Effector memory CD8-positive, alpha-beta T cell (primary cell): ENCODE data around the gene PAQR5.

ENCODE experiments used
- ATAC-seq: fragments of 150-1000 bp; cut with Tn5 transposase; replicated peaks from 2 replicates; pipeline ENCODE4 v1.10.0; 2021; ENCODE audit warnings: mild to moderate bottlenecking, moderate library complexity
- DNase-seq, 3 experiments: peaks; one replicate each; pipeline ENCODE4 v3.0.0; 2021
- H3K27ac Mint-ChIP-seq, 2 donors: one replicate each; pipeline ENCODE4 v1.8.0; 2022; ENCODE audit warnings: mild to moderate bottlenecking in 2 of 2, mixed read lengths in 2 of 2, moderate library complexity in 2 of 2
- H3K27me3 Mint-ChIP-seq, 2 donors: one replicate each; pipeline ENCODE4 v1.8.0; 2022; ENCODE audit warnings: mixed read lengths in 2 of 2
- H3K36me3 Mint-ChIP-seq: one replicate; pipeline ENCODE4 v1.8.0; 2022; ENCODE audit warnings: mild to moderate bottlenecking, moderate library complexity, mixed read lengths; ENCODE audit not compliant: insufficient read depth
- H3K4me1 Mint-ChIP-seq, 2 donors: one replicate each; pipeline ENCODE4 v1.8.0; 2022; ENCODE audit warnings: low read depth in 2 of 2, mixed read lengths in 2 of 2
- H3K4me3 Mint-ChIP-seq, 2 donors: one replicate each; pipeline ENCODE4 v1.8.0; 2022; ENCODE audit warnings: mild to moderate bottlenecking in 2 of 2, mixed read lengths in 2 of 2, moderate library complexity in 2 of 2
- H3K9me3 Mint-ChIP-seq, 2 donors: one replicate each; pipeline ENCODE4 v1.8.0; 2022; ENCODE audit warnings: mixed read lengths in 2 of 2

Gene PAQR5

DNA sequence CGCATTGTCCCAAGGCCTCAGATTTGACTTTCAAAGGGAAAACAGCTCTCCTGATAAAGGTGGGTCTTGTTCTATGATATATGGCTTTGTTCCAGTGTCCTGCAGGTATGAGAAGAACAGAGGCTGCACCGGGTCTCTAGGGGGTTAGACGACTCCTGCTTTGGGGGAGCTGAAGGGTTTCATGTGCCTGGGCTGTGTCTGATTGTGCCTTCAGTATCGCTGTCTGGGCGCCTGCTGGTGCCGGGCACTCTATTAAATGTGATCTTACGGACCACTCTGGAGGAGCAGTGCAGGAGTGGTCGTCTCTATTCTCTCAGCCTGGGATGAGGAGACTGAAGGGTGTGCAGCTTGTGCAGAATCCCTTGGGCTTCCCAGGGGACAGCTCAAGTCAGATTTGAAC is 16.0 kb downstream of the PAQR5 start:
- Mint-ChIP-seq H3K27me3 (peaks cover 44 to 92% of the 10 kb centered on the region in 2 donors), H3K36me3 (no peaks in the 10 kb centered on the region), H3K27ac (no peak overlapping the region), H3K4me1 (no peaks in the 10 kb centered on the region), H3K4me3 (no peak overlapping the region), H3K9me3 (no peaks in the 10 kb centered on the region)
- ATAC-seq (no peak), DNase-seq (no peak)

DNA sequence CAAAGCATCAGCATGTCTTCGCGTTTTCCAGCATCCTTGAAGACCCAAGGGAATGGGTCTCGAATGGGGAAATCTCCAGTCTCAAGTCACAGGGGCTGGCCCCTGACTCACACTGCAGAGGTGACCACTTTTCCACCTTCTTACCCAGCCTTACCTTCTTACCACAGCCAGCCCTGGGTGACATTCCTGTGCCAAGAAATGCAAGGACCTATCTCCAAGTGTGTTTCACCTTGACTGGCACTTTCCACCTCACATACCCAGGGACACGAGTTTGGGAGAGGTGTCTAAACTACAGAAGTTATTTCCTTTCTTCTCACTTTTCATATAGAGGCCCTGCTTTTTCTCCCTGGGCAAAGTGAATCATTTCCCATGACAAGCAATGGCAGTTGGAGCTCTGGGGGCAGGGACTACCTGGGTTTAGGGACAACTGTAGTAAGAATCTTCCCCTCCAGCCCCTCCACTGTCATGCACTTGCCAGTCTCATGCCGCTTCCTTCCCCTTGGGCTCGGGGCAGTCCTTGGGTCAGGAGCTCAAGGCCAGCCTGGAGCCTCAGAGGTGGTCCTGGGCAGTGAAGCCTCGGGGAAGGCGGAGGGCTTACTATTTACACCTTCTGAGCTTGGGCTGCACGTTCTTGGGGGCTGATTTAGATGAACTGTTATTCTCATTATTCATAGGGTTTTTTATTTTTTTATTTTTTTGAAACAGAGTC is 16.8 kb downstream of the PAQR5 start:
- Mint-ChIP-seq H3K4me3 (no peak overlapping the region), H3K27ac (no peak overlapping the region), H3K4me1 (no peaks in the 10 kb centered on the region), H3K27me3 (peaks cover 44 to 94% of the 10 kb centered on the region in 2 donors), H3K9me3 (no peaks in the 10 kb centered on the region), H3K36me3 (no peaks in the 10 kb centered on the region)
- ATAC-seq (no peak), DNase-seq (no peak)

DNA sequence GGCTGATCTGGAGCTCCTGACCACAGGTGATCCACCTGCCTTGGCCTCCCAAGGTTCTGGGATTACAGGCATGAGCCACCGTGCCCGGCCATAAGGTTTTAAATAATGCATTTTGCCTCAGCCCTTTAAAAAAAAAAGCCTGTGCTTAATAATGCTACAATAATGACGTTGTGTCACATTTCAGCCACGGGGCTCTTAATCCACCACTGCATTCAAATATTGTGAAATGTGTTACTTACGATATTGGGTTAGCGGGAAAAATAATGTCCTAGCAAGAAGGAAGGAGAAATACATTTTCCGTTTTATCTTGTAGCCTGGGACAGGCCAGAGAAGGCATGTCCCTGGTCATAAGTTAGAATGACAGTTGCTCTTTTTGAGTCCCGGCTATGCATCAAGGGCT is 17.6 kb downstream of the PAQR5 start:
- H3K9me3 Mint-ChIP-seq: no peaks in the 10 kb centered on the region
- H3K36me3 Mint-ChIP-seq: no peaks in the 10 kb centered on the region
- H3K27me3 Mint-ChIP-seq: peaks cover 45 to 93% of the 10 kb centered on the region in 2 donors
- H3K27ac Mint-ChIP-seq: no peak overlapping the region
- no peak for DNase-seq
- H3K4me1 Mint-ChIP-seq: no peaks in the 10 kb centered on the region
- H3K4me3 Mint-ChIP-seq: no peak overlapping the region
- ATAC-seq: no peak

- no peaks in the 10 kb centered on the region for H3K36me3 Mint-ChIP-seq
- no peak overlapping the region for H3K4me3 Mint-ChIP-seq
- H3K27me3 Mint-ChIP-seq: peaks cover 53 to 93% of the 10 kb centered on the region in 2 donors
- no peak overlapping the region for H3K27ac Mint-ChIP-seq
- no peaks in the 10 kb centered on the region for H3K9me3 Mint-ChIP-seq
- H3K4me1 Mint-ChIP-seq: no peaks in the 10 kb centered on the region
- DNase-seq (no peak), ATAC-seq (no peak)
Measured at GRCh38 chr15:69317392-69317841, 18.7 kb downstream of the PAQR5 start.

DNA sequence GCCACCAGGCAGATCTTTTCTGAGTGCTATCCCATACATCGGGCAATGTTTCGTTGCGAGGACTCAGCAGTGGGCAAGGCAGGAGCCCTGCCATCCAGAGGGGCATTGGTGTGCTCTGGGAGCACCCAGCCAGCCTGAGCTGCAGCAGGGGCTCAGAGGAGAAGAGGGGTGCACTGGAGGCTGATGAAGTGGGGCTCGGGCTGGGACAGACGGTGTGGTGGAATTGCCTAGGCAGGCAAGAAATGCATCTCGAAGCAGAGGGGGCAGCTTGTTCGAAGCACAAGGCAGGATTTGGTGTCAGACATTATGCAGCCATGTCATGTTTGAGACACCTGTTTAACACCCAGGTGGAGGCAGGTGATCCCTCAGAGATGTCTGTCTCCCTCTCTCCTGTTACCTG is 19.3 kb downstream of the PAQR5 start:
- H3K27ac Mint-ChIP-seq: no peak overlapping the region
- no peaks in the 10 kb centered on the region for H3K9me3 Mint-ChIP-seq
- no peak for DNase-seq
- no peak for ATAC-seq
- H3K4me3 Mint-ChIP-seq: no peak overlapping the region
- no peaks in the 10 kb centered on the region for H3K4me1 Mint-ChIP-seq
- peaks cover 58 to 95% of the 10 kb centered on the region in 2 donors for H3K27me3 Mint-ChIP-seq
- H3K36me3 Mint-ChIP-seq: no peaks in the 10 kb centered on the region

- no peaks in the 10 kb centered on the region for H3K4me1 Mint-ChIP-seq
- H3K27me3 Mint-ChIP-seq: peaks cover 52 to 85% of the 10 kb centered on the region in 2 donors
- ATAC-seq: no peak
- no peak overlapping the region for H3K27ac Mint-ChIP-seq
- H3K9me3 Mint-ChIP-seq: no peaks in the 10 kb centered on the region
- H3K4me3 Mint-ChIP-seq: no peak overlapping the region
- no peak for DNase-seq
- H3K36me3 Mint-ChIP-seq: no peaks in the 10 kb centered on the region
Measured at GRCh38 chr15:69319384-69320375, 21.0 kb downstream of the PAQR5 start.

DNA sequence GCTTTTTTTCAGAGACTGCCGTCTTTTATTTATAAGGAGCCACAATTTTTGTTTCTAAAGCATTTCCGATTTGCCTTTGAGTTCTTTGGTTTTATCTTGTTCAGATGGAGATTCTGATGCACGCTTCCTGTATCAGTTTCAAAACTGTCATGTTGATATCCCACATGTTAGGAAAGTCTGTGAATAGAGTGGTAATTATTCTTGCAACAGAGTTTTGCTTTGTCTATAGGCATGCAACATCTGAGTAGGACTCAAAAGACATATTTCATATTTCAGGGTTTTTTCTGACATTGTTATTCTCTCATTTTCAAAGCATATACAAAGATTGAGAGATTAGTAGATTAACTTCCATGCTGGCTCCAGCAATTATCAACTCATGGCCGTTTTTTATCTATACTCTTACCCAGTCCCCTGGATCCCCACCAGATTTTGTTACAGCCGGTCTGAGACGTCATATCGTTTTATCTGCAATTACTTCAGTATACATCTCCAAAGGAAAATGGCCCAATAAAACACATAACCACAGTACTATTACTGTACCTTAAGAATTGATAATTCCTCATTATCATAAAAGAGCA is 22.4 kb downstream of the PAQR5 start:
- Mint-ChIP-seq H3K27ac (no peak overlapping the region), H3K4me1 (no peaks in the 10 kb centered on the region), H3K4me3 (no peak overlapping the region), H3K27me3 (peaks cover 50 to 85% of the 10 kb centered on the region in 2 donors), H3K9me3 (no peaks in the 10 kb centered on the region), H3K36me3 (no peaks in the 10 kb centered on the region)
- DNase-seq (no peak), ATAC-seq (no peak)

DNA sequence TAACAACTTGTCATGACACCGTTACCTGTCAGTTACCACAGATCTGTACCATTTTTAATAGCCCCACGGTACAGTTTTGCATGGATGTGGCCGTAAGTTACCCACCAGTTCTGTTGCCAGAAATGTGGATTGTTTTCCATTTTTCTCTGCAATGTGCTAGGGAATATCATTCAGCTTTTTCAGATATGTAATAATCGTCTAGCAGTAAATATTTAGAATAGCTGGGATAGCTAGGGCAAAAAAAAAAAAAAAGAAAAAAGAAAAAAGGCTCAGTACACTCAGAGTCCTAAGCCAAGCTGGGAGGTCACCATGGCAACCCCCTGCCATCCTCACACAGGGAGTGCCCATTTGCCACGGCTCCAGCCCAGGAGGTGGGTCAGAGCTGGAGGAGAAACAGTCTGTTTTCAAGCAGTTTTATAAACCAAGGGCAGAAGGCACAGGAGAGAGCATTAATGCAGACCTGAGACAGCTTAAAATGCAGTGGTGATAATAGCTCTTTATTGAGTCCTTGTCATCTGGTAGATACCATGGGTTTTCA is 25.2 kb downstream of the PAQR5 start:
- no peak for DNase-seq
- peaks cover 43 to 80% of the 10 kb centered on the region in 2 donors for H3K27me3 Mint-ChIP-seq
- ATAC-seq: no peak
- no peak overlapping the region for H3K27ac Mint-ChIP-seq
- no peaks in the 10 kb centered on the region for H3K4me1 Mint-ChIP-seq
- no peaks in the 10 kb centered on the region for H3K36me3 Mint-ChIP-seq
- no peak overlapping the region for H3K4me3 Mint-ChIP-seq
- no peaks in the 10 kb centered on the region for H3K9me3 Mint-ChIP-seq

GRCh38 chr15:69324565-69324964 is 25.9 kb downstream of the PAQR5 start:
- Mint-ChIP-seq H3K27ac (no peak overlapping the region), H3K27me3 (peaks cover 43 to 76% of the 10 kb centered on the region in 2 donors), H3K36me3 (no peaks in the 10 kb centered on the region), H3K4me1 (no peaks in the 10 kb centered on the region), H3K4me3 (no peak overlapping the region), H3K9me3 (no peaks in the 10 kb centered on the region)
- ATAC-seq (no peak), DNase-seq (no peak)

DNA sequence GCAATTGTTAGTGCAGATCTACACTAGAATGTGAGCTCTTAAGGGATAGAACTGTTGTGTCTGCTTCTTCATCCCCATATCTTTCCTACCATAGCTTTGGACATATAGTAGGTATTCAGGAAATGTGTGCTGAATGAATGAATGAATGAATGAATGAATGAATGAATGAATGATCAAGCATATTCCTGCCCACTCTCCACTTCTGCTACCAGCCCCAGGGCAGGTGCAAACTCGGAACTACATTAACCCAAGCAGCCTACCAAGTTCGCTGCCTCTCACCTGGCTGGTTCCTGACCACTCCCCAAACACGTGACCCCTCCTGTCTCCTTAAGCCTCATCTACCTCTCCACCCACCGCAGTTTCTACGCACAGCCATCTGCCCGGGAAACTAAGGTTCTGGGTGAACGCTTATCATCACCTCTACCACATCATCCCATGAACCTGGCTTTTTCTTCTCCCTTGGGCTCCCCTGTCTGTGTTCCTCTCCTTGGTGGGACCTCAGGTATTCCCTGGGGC is 26.8 kb downstream of the PAQR5 start:
- Mint-ChIP-seq H3K4me3 (no peak overlapping the region), H3K27me3 (peaks cover 46 to 74% of the 10 kb centered on the region in 2 donors), H3K9me3 (no peaks in the 10 kb centered on the region), H3K36me3 (no peaks in the 10 kb centered on the region), H3K4me1 (no peaks in the 10 kb centered on the region), H3K27ac (no peak overlapping the region)
- DNase-seq: no peak
- ATAC-seq: no peak

DNA sequence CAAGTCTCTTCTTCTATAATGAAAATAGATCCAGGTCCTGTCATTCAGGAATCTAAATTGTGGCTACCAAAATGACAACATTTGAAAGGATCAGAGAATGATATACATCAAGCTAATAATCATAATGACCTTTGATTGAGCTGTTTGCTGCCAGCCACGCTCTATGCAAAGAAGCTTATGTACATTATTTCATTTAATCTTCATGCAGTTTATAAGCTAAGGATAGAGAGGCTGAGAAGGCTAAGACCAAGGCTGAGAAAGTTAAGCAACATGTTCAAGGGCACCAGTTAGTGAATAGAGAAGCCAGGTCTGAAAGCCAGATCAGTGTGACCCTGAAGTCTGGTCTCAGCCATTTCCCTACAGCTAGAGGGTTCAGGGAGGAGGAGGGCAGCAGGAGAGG is 29.4 kb downstream of the PAQR5 start:
- DNase-seq (no peak), ATAC-seq (no peak)
- Mint-ChIP-seq H3K4me3 (no peak overlapping the region), H3K4me1 (no peaks in the 10 kb centered on the region), H3K36me3 (no peaks in the 10 kb centered on the region), H3K27me3 (peaks cover 44 to 70% of the 10 kb centered on the region in 2 donors), H3K9me3 (no peaks in the 10 kb centered on the region), H3K27ac (no peak overlapping the region)

- no peaks in the 10 kb centered on the region for H3K36me3 Mint-ChIP-seq
- no peak overlapping the region for H3K27ac Mint-ChIP-seq
- H3K4me3 Mint-ChIP-seq: no peak overlapping the region
- DNase-seq (no peak), ATAC-seq (no peak)
- H3K27me3 Mint-ChIP-seq: peaks cover 48 to 75% of the 10 kb centered on the region in 2 donors
- no peaks in the 10 kb centered on the region for H3K9me3 Mint-ChIP-seq
- H3K4me1 Mint-ChIP-seq: no peaks in the 10 kb centered on the region
Measured at GRCh38 chr15:69328739-69329138, 30.0 kb downstream of the PAQR5 start.

GRCh38 chr15:69337138-69337537 is 38.4 kb downstream of the PAQR5 start:
- peaks cover 15 to 28% of the 10 kb centered on the region in 2 donors for H3K27me3 Mint-ChIP-seq
- no peaks in the 10 kb centered on the region for H3K36me3 Mint-ChIP-seq
- DNase-seq (no peak), ATAC-seq (no peak)
- no peaks in the 10 kb centered on the region for H3K9me3 Mint-ChIP-seq
- H3K4me1 Mint-ChIP-seq: no peaks in the 10 kb centered on the region
- no peak overlapping the region for H3K27ac Mint-ChIP-seq
- H3K4me3 Mint-ChIP-seq: no peak overlapping the region
